Left ventricle myocardium inferior (tissue), 1 donor: ENCODE data around the gene KLF17. TPM values are rescaled to one million over a fixed set of nuclear protein-coding genes. Genes with fewer than 3 reads are reported as not detected.
"Not testable (repeated sequence)": the region's sequence is repeated elsewhere in the genome, so short reads cannot be mapped to it uniquely, and the experiment has no call there.

Experiments used
- DNase-seq: peaks from one replicate; pipeline ENCODE4 v3.0.0-alpha.2; 2020
- H3K27ac ChIP-seq: fragments of 200-600 bp; replicated peaks from 2 replicates; pipeline ENCODE4 v1.8.0; 2021
- H3K27me3 ChIP-seq: fragments of 200-600 bp; 2 replicates; pipeline ENCODE4 v1.8.0; 2021; ENCODE audit warnings: low read depth
- H3K36me3 ChIP-seq: fragments of 200-600 bp; 2 replicates; pipeline ENCODE4 v1.8.0; 2021
- H3K4me1 ChIP-seq: fragments of 200-600 bp; 2 replicates; pipeline ENCODE4 v1.8.0; 2021
- H3K4me3 ChIP-seq: fragments of 200-600 bp; 2 replicates; pipeline ENCODE4 v1.8.0; 2021; ENCODE audit warnings: mild to moderate bottlenecking, moderate library complexity
- H3K9me3 ChIP-seq: fragments of 200-600 bp; replicated peaks from 2 replicates; pipeline ENCODE4 v1.8.0; 2021
- intact Hi-C: fragments of 100-400 bp; cut with micrococcal nuclease; formaldehyde crosslinking; loops from one replicate; pipeline ENCODE4 v1.11.0; 2022
- total RNA-seq: library from RNA; stranded (reverse); fragmentation: NEBNext Ultra II Directional; extraction: Animal tissue kit (Norgen Biotek cat#: 25700); gene quantifications from one replicate; pipeline ENCODE4 v1.2.1, GENCODE V29; 2021
- TF ChIP-seq, protein P1 (sequence below): fragments of 200-600 bp; IDR thresholded peaks from 2 replicates; pipeline ENCODE4 v1.8.0; 2021; ENCODE audit warnings: antibody characterized with exemption, mild to moderate bottlenecking, borderline replicate concordance
- donor health status: DM: no; HTN: yes; CAD: no; lungs with severe emphysema.

The KLF17 gene
- total RNA-seq, 1 donor from 2014 or later: not detected

- DNase-seq: no peak
- Histone ChIP-seq H3K9me3 (no peaks in the 10 kb centered on the region), H3K27me3 (peaks cover 19% of the 10 kb centered on the region), H3K27ac (no peak overlapping the region), H3K4me3 (no peak overlapping the region), H3K36me3 (no peaks in the 10 kb centered on the region), H3K4me1 (no peaks in the 10 kb centered on the region)
- TF ChIP-seq, protein P1, sequence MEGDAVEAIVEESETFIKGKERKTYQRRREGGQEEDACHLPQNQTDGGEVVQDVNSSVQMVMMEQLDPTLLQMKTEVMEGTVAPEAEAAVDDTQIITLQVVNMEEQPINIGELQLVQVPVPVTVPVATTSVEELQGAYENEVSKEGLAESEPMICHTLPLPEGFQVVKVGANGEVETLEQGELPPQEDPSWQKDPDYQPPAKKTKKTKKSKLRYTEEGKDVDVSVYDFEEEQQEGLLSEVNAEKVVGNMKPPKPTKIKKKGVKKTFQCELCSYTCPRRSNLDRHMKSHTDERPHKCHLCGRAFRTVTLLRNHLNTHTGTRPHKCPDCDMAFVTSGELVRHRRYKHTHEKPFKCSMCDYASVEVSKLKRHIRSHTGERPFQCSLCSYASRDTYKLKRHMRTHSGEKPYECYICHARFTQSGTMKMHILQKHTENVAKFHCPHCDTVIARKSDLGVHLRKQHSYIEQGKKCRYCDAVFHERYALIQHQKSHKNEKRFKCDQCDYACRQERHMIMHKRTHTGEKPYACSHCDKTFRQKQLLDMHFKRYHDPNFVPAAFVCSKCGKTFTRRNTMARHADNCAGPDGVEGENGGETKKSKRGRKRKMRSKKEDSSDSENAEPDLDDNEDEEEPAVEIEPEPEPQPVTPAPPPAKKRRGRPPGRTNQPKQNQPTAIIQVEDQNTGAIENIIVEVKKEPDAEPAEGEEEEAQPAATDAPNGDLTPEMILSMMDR: no peak
- intact Hi-C loops: no loop called here
These were observed 4.5 kb upstream of the KLF17 start for GRCh38 chr1:44114098-44114497.

DNA sequence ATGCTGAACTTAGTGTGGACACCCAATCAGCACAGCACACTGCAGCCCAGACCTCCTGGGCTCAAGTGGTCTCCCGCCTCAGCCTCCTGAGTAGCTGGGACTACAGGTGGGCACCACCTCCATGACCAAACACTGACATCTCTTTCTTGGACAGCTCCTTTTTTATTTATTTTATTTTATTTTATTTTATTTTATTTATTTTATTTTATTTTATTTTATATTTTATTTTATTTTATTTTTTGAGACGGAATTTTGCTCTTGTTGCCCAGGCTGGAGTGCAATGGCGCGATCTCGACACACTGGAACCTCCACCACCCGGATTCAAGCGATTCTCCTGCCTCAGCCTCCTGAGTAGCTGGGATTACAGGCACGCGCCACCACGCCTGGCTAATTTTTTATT lies 1.3 kb upstream of the KLF17 start:
- H3K4me3 ChIP-seq, H3K4me1 ChIP-seq, H3K27ac ChIP-seq, H3K9me3 ChIP-seq, intact Hi-C loops, H3K36me3 ChIP-seq, DNase-seq: not testable (repeated sequence)
- peaks cover 22% of the 10 kb centered on the region for H3K27me3 ChIP-seq

GRCh38 chr1:44119525-44119924 lies 904 bp downstream of the KLF17 start:
- TF ChIP-seq, protein P1: no peak
- no peak for DNase-seq
- intact Hi-C loops: no loop called here
- no peak overlapping the region for H3K4me3 ChIP-seq
- no peaks in the 10 kb centered on the region for H3K9me3 ChIP-seq
- no peaks in the 10 kb centered on the region for H3K36me3 ChIP-seq
- no peak overlapping the region for H3K27ac ChIP-seq
- H3K27me3 ChIP-seq: peaks cover 33% of the 10 kb centered on the region
- no peaks in the 10 kb centered on the region for H3K4me1 ChIP-seq

DNA sequence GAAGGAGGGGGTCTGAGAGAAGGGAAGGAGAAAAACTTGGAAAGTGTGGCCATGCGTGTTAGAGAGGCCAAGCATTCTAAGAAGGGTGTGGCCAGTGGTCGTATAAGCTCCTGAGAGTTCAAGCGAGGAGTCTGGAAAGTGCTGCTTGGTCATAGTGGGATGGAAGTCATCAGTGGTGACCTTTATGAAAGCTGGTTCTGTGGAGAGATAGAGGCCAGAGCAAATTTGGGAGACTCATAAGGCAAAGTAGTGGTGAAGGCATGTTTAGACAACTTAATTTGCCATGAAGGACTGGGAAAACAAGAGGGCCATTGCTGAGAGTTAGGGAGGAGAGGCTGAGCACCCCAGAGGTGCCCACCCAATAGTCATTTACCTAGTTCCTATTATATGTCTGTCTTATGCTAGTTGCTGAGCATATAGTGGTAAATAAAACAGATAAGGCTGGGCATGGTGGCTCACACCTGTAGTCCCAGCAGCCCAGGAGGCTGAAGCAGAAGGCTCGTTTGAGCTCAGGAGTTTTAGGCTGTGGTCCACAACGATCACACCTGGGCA lies 1.9 kb downstream of the KLF17 start:
- Histone ChIP-seq H3K36me3 (no peaks in the 10 kb centered on the region), H3K27ac (no peak overlapping the region), H3K4me3 (no peak overlapping the region), H3K9me3 (no peaks in the 10 kb centered on the region), H3K27me3 (peaks cover 41% of the 10 kb centered on the region), H3K4me1 (no peaks in the 10 kb centered on the region)
- TF ChIP-seq, protein P1: no peak
- DNase-seq: no peak
- intact Hi-C loops: no loop called here

DNA sequence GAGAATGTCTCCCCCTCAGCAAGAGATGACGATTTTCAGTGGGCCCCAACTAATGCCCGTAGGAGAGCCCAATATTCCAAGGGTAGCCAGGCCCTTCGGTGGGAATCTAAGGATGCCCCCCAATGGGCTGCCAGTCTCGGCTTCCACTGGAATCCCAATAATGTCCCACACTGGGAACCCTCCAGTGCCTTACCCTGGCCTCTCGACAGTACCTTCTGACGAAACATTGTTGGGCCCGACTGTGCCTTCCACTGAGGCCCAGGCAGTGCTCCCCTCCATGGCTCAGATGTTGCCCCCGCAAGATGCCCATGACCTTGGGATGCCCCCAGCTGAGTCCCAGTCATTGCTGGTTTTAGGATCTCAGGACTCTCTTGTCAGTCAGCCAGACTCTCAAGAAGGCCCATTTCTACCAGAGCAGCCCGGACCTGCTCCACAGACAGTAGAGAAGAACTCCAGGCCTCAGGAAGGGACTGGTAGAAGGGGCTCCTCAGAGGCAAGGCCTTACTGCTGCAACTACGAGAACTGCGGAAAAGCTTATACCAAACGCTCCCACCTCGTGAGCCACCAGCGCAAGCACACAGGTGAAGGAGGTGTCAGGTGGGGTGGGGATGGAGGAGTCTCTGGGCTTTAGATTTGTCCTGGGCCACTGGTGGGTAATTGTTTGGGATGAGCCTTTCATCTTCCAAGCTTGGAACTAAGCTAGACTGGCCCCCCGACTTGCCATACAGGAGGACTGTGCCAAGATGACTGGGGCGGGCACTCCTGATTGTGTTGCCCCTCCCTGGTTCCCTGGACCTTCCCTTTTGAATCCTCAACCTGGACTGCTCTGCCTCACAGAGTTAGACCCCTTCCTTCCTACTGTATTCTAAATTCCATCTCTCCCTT lies 11.2 kb downstream of the KLF17 start:
- no peak overlapping the region for H3K27ac ChIP-seq
- H3K27me3 ChIP-seq: peaks cover 48% of the 10 kb centered on the region
- H3K36me3 ChIP-seq: no peaks in the 10 kb centered on the region
- no peak overlapping the region for H3K4me3 ChIP-seq
- H3K9me3 ChIP-seq: no peaks in the 10 kb centered on the region
- no peak for DNase-seq
- H3K4me1 ChIP-seq: no peaks in the 10 kb centered on the region
- TF ChIP-seq, protein P1: no peak
- intact Hi-C loops: no loop called here

- Histone ChIP-seq H3K36me3 (no peaks in the 10 kb centered on the region), H3K9me3 (no peaks in the 10 kb centered on the region), H3K4me1 (no peaks in the 10 kb centered on the region), H3K27me3 (peaks cover 44% of the 10 kb centered on the region), H3K4me3 (no peak overlapping the region), H3K27ac (no peak overlapping the region)
- TF ChIP-seq, protein P1: no peak
- intact Hi-C loops: no loop called here
- DNase-seq: no peak
These were observed 12.8 kb downstream of the KLF17 start for GRCh38 chr1:44131411-44131810.
